Testis (tissue), 2 donors: ENCODE results near the gene SLIT3.

ENCODE experiments used
- POLR2A ChIP-seq: fragments of 450-650 bp; IDR thresholded peaks from one replicate; pipeline ENCODE4 v1.6.1; 2017; ENCODE audit warnings: antibody characterized with exemption, mild to moderate bottlenecking, moderate library complexity
- TF ChIP-seq, protein P1 (sequence below), 3 experiments: fragments of 450-650 bp in 2 of 3; fragments of 200-600 bp in 1 of 3; sonication (generic) in 1 of 3; IDR thresholded peaks; one replicate each; pipeline ENCODE4 v1.5.1; 2016 to 2019; ENCODE audit warnings: antibody characterized with exemption in 3 of 3, mild to moderate bottlenecking in 2 of 3, moderate library complexity in 1 of 3

DNA sequence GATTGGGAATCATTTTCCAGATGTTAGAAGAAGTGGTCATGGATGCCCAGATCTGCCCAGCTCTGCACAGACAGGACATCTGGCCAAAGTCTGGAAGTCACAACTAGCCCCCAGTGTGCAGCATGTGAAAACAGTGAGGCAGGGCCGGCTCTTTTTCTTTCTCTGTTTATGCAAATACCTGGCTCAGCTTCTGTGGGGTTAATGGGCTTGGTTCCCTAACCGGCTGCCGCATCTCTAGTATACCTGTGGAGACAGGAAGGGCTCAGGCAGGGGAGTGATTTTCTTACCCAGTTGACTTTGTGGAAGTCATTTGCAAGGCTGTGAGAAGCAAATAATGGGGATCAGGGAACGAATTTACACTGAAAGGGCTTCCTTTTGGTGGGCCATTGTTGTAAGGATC, 467.0 kb downstream of the SLIT3 start:
- TF ChIP-seq, protein P1, sequence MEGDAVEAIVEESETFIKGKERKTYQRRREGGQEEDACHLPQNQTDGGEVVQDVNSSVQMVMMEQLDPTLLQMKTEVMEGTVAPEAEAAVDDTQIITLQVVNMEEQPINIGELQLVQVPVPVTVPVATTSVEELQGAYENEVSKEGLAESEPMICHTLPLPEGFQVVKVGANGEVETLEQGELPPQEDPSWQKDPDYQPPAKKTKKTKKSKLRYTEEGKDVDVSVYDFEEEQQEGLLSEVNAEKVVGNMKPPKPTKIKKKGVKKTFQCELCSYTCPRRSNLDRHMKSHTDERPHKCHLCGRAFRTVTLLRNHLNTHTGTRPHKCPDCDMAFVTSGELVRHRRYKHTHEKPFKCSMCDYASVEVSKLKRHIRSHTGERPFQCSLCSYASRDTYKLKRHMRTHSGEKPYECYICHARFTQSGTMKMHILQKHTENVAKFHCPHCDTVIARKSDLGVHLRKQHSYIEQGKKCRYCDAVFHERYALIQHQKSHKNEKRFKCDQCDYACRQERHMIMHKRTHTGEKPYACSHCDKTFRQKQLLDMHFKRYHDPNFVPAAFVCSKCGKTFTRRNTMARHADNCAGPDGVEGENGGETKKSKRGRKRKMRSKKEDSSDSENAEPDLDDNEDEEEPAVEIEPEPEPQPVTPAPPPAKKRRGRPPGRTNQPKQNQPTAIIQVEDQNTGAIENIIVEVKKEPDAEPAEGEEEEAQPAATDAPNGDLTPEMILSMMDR (IDR thresholded peaks at IDR 0.05), result no peak
- TF ChIP-seq POLR2A, result no peak
